HCEC 1CT (cell line): ENCODE data around the gene EPAS1.
"Not testable (repeated sequence)": the region's sequence is repeated elsewhere in the genome, so short reads cannot be mapped to it uniquely, and the experiment has no call there.

Experiments used
- DNase-seq: peaks from one replicate; pipeline ENCODE4 v3.0.0-alpha.2; 2017

Gene EPAS1

DNA sequence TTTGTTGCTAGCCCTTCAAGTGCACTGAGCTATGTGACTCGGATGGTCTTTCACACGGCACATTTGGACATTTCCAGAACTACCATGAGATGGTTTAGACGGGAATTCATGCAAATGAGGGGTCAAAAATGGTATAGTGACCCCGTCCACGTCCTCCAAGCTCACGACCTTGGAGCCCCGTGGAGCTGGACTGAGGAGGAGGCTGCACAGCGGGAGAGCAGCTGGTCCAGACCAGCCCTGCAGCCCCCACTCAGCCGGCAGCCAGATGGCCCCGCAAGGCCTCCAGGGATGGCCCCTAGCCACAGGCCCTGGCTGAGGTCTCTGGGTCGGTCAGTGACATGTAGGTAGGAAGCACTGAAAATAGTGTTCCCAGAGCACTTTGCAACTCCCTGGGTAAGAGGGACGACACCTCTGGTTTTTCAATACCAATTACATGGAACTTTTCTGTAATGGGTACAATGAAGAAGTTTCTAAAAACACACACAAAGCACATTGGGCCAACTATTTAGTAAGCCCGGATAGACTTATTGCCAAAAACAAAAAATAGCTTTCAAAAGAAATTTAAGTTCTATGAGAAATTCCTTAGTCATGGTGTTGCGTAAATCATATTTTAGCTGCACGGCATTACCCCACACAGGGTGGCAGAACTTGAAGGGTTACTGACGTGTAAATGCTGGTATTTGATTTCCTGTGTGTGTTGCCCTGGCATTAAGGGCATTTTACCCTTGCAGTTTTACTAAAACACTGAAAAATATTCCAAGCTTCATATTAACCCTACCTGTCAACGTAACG, 88.8 kb downstream of the EPAS1 start:
- peak; percentile 92 for DNase-seq

DNA sequence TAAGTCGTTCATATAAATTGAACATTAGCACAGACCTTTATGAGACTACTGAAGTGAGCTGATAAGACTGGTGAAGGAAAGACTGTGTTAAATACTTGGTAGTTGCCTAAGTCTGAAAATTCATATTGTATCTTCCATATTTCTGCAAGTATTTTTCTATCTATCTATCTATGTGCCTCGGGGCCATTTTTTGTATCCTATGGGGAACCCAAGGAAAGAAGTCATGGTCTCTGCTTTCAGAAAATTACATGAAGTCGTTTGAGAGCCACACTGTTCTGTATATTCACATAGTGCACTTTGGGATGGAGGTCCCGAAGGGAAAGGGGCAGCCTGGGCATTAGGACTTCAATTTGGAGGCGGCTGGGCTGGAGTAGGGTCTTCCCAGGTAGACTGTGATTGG, 89.6 kb downstream of the EPAS1 start:
- DNase-seq = no peak

DNA sequence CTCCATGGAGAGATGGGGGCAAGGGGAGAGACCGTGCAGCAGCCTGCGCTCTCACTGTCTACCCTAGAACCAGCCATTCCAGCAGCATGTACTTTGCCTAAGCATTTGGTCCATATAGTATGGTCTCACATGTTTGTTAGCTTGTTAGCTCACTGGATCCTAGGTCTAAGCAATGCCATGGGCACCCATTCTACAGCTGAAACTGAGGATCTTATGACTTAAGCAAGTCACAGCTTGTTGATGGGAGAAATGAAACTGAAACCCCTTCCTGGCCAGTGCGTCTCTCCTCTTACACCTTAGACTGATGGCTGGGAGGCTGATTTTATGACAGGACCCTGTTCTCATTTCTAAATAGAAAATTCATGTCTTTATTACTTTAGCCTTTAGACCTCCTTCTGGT, 90.1 kb downstream of the EPAS1 start:
- DNase-seq = no peak

DNA sequence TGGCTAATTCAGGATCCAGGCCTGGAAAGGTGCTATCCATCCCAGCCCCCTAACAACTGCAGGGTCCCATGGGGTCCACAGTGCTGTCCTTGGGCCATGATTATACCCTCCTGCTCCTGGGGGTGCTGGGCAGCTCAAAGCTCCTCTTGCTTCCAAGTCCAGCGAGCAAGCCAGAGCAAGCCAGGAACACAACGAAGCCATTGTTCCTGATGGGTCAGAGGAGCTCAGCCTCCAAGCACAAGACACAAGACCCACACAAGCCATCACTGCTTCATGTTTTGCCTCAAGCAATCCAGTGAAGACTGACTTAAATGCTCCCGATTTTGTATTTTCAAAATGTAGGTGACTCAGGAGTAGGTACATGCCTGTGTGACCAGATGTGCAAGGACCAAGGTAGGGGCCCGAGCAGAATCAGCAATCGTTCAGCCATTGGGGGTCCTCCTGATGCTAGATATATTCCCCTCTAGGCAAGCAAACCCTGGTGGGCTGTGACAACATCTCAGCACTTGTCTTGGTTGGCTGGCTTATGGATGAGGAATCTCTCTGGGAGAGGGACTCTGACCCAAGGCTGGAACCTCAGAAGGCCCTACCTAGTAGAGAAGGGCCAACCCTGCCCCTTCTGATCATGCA, 90.8 kb downstream of the EPAS1 start:
- DNase-seq = no peak

DNA sequence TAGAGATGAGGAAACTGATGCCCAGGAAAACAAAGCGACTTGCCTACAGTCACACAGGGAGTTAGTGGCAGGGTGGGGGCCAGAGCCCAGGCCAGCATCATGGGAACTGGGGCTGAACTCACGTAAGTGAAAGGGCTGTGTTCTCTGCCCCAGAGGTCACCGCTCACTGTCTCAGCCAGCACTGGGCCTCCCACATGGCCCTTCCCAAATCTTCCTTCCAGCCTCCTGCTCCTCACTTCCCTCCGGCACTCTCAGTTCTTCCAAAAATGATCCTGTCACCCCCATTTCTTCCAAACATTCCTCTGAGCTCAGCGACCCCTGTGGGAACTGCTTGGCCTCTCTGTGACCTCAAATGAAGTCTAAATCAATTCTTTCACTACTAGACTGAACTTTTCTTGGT, 91.7 kb downstream of the EPAS1 start:
- no peak for DNase-seq

DNA sequence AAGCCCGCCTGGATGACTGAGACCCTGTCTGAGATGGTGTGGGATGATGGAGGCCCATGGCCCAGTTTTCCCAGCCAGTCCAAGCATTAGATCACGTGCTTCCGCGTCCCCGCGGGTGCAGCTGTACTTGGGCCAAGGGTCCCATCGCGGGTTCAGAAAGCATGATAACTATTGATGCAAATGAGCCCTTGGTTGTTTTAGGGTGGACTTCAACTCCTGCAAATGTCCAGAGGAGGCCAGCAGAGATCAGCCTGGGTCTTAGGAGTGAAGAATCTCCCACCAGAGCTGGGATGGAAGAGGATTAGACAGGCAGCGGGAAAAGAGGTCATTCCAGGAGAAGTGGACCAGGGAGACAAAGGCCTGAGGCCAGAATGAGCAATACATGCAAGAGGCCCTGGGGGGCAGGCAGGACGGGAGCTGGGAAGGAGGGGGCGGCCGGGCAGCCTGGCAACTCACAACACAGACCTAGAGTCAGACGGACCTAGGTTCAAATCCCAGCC, 92.3 kb downstream of the EPAS1 start:
- DNase-seq = no peak

DNA sequence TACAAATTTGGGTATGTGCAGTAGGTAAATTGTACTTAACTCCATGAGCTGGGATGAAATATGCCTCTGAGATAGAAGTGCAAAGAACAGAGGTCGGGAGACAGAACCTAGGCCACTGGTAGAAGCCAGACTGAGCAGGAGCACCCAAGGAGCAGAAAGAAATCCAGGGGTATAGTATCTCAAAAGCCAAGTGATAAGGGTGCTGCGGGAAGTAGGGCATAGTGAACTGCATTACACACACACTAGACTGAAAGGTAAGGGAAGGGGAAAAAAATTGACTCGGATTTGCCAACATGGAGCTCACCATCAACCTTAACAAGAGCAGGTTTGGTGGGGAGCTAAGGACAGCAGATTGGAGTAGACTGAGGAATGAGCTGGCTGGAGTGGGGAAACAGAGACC, 92.8 kb downstream of the EPAS1 start:
- no peak for DNase-seq

DNA sequence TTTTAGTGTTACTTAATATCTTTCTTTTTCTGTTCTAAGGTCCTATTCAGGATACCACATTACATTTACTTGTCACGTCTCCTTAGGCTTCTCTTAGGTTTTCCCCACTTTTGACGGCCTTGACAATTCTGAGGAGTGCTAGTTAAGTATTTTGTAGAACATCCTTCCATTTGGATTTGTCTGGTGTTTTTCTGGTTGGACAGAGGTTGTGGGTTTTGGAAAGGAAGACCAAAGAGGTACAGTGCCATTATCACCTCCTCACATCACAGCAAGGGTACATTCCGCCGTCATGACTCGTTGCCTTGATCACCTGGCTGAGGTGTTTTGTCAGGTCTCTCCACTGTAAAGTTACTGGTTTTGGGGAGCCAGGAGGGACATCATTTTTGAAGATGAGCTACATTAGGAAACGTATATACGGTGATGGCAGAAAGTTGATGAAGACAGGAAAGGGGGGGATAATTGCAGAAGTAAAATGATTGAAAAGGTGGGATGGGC, 93.7 kb downstream of the EPAS1 start:
- no peak for DNase-seq

DNA sequence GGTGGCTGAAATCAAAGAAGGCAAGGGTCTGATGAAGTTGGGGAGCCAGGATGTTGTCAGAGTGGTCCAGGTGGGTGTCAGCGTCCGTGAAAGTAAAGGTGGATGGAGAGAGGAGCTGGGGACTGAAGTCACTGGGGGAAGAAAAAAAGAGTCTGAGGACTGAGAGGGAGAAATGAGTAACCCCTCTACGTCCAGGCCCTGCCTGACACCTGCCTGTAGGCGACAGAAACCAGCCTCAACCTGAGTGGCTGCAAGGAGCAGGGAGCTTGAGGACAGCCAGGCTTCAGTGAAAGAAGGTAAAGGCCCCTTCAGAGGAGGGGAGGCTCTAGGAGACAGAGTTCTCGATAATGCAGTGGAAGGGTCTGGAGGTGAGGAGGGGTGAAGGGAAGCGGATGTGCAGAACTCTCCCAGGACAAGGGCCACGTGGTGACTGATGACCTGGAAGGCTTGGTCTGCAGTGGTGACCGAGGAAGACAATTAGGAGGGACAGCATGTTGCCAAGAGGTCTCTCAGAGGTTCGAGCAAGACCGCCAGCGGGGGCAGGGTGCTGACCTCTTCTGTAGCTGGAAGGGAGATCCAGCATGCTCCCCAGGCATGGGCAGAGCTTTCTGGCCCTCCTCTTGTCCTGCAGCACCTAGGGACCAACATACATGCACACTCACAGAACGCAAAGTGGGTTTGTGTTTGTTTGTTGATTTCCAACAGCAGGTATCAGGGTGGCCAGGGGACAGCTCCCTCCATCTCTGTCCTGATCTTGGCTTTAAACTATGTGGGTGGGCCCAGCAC, 95.5 kb downstream of the EPAS1 start:
- no peak for DNase-seq

DNA sequence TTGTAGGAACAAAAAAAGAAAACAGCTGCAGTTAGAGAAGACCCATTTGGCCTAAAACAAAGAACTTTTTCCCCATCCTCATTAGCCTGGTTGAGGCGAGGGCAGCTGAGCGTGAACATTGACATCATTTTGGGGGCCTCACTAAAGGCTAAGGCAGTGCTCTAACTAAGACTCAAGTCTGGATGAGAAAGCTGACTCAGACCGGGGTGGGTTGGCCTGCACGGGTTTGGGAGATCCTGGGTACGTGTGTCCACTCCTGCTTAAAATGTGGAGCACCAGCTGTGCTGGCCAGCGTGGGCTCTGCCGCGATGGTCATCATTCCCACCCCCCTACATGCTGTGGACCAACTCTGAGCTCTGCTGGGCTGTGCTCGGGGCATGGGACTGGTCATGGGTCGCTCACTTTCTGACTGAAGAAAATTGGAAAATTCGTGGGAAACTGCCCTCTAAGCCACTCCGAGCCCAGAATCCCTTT, 96.2 kb downstream of the EPAS1 start:
- DNase-seq = no peak

DNA sequence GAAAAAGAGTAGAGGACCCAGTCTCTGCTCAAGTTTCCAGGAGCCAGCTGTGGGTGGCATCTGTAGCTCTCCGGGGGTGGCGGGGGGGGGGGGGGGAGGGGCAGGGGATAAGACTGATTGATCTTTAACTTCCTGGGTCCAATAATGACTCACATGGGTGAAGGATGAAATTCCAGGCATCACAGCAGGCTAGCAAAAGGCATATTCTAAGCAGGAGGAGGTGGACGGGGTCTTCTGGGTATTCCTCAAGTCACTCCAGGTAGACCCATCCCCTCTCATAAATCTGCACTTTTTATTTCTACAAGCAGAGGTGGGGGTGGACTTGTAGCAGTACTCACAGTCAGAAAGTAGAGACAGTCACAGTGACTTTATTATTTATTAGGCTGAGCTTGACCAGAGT, 96.7 kb downstream of the EPAS1 start:
- DNase-seq = no peak

DNA sequence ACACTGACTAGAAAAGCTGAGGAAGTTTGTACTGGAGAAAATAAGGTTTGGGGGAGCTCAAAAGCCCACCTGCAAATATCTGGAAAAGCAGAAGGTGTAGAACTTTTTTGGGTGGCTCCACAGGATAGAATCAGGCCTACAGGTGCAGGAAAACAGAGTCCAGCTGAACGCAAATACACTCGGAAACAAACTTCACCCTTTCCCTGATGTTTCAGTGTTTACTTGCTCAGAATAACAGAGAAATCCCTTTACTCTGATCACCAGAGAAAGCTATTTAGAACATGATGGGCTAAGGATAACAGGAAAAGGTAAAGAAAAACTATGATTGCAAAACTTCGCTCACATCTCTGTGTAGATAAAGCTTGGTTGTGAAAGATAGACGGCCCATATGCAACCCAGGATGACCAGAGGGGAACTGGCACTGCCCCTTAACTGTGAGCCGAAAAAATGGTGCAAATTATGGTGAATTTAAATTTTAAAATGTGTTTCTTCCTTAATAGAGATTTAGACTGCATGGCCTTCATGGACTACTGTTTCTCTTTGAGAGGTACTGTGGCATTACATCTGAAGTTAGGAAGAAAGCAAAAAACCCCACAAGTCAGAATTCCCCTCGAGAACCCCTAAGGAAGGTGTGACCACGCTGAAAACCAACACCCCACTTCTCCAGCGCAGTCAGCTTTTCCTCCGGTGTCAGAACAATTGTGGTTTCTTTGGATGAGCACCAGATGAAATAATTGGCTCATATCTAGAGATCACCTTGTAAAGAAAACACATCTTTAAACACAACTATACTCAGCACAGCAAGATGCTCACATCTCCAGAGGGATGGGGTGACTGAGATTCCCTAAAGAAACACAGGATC, 97.7 kb downstream of the EPAS1 start:
- DNase-seq = no peak

DNA sequence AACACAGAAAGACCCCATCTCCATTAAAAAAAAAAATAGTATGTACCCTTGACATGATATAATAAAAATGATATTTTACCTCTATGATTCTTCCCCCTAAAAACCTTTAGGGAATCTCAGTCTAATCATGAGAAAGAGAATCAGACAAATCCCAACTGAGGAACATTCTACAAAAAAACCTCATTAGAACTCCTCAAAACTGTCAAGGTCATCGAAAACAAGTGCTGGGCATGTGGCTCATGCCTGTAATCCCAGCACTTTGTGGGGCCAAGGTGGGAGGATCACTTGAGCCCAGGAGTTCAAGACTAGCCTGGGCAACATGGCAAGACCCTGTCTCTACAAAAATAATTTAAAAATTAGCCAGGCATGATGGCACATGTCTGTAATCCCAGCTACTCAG, 98.5 kb downstream of the EPAS1 start:
- DNase-seq = not testable (repeated sequence)

DNA sequence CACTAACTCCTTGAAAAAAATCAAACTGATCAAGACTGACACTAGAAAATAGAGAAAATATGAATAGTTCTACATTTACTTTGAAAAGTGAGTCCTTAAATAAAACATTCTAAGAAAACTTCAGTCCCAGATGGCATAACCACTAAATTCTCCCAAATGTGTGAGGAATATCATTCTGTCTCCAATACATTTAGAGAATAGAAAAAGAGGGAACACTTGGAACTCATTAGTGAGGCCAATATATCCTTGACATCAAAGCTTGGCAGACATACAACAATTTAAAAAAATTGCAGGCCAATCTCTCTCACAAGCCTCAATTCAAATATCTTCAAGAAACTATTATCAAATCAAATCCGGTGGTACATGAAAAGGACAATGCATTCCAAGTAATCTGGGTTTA, 102.8 kb downstream of the EPAS1 start:
- DNase-seq = no peak

DNA sequence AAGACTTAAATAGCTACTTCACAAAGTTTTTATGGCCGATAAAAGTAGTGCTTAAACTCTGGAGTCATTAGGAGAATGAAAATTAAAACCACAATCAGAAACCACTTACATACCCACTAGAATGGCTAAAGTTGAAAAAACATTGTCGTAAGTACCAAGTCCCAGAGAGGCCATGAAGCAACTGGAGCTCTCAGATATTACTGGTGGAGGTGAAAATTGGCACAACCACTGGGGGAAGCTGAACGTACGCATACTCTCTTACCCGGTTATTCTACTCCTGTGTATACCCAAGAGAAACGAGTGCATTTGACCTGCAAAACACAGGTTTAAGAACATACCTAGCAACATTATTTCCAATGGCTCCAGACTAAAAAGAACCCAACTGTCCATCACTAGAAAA, 105.7 kb downstream of the EPAS1 start:
- no peak for DNase-seq

DNA sequence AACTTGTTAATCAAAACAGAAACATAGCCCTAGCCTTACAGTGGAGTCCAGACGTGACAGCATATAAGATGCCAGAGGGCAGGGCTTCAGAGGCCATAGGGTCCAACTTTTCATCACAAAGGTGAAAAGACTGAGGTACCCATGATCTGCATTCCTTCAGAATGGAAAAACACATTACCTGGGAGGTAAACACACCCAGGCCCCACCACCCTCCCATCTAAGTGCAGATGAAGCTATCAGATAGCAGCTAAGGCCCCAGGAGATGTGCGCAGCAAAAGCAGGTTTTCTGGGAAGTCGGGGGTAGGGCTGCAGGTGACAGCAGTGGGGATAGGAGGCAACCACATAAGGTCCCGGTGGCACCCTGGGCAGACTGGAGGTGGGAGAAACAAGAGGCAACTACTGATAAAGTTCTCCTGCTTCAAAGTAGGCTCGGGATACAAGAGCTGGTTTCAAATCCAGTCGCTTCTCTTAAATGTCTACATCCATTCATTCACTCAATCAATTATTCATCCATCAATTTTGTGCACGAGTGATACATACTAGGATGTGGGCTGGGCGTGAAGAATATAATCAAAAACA, 107.1 kb downstream of the EPAS1 start:
- no peak for DNase-seq

DNA sequence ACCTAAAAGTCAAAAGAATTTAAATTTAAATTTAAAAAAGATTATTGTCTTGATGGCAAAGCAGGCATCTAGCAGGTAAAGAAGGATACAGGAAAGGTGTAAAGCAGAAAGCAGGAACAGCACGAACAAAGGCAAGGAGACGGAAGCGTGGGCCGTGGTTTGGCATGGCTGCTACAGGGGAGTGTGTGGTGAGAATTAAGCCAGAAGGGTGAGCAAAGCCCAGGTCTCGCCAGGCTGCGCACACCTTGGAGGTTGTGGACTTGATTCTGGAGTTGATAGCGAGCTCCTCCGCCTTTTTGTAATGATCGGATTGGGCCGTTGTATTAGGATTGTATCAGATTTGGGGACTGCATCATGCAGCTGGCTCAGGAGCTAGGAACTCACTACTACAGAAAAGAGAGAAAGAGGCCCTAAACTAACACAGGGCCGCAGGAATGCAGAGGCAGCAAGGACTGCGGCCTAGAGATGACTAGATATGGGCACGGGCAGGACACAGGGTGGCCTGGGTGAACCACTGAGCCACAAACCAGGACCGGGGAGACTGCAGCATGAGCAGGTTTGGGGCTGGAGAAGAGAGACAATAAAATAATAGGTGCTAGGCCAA, 110.7 kb downstream of the EPAS1 start:
- DNase-seq = no peak

DNA sequence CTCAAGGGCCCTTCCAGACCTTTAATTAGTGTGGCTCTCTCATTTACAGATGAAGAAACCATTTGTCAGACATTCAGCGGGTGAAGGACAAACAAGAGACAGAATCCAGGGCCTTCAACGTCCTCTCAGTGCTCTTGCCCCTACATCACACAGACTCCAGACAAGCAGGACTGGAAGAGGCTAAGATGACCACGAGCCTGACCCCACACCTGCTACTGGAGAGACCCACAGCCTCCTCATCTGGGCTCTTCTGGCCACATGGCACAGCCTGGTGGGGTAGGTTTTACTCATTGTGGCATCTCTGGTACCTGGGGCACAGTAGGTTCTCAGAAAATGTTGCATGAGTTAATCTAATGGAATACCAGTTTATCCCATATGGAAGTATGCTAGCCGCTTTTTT, 112.5 kb downstream of the EPAS1 start:
- no peak for DNase-seq

DNA sequence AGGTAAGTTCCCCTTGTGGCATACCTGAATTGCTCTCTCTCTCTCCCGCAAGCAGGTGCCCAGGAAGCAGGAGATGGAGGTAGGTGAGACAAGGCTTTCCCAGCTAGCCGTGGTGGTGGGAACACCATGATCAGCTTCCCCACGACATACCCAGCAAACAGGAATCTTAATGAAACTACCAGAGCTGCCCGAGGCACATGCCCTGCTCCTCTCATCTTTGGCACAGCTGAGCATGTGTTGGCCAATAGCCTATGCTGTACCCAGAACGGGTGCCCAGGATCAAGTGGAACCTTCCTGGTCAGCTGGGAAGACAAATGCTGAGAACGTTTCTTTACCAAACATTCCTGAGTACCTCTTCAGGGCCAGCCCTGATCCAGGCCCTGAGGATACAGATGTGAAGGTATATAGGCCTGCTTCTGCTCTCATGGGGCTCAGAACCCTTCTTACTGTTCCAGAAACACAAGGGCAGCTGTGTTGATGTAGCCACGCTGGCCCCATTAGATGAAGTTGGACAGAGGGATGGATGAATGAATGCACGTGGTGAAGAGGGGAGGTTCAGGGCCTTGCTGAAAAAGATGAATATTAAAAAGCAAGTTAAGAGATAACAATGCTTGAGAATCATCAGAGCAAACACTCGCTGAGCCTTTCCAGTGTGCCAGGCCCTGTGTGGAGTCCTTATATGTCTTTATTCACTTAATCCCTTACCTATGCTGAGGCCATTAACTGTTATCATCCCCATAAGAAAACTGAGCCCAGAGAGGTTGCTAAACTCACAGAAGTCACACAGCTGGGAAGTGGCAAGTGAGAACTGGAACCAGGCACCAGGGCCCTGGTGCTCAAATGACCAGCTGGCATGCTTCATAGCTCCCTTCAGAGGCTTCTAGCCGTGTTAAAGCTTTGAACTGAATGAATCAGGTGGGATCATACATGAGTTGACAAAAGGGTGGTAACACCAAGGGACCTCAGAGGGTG, 113.4 kb downstream of the EPAS1 start:
- no peak for DNase-seq

DNA sequence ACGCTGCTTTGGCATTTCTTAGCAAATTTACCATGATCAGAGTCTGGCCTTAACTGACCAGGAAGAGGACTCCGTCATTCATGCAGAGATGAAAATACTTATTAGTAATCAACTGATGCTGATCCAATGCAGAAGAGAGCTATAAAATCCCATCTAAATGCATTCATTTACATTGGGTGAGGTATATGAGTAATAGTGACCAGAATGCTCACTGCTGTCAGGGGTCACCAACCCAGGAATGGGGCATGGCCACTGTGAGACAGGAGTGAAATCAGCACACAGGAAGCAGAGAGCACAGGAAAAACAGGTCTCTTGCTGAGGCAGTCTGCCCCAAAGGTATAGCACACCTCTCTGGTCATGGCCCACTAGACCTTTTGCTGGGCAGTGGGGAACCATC, 114.0 kb downstream of the EPAS1 start:
- peak; percentile 76 for DNase-seq
